Measurements from ENCODE around the gene PTPRB. TPM values are rescaled to one million over a fixed set of nuclear protein-coding genes. Genes with fewer than 3 reads are reported as not detected.

Gene PTPRB
- total and polyA plus RNA-seq, 2 of the 8 experiments (the other 6 are each of a cell fraction or from before 2014, with no cell fraction given): 0.36 to 0.58 TPM

- Histone ChIP-seq H4K5ac (ENCODE audit: insufficient read length, low read depth, low read length) (no peak overlapping the region), H3K4me2 (ENCODE audit: insufficient read depth in 1 of 2, low read depth in 2 of 2, low read length in 2 of 2) (no peak overlapping the region), H3K4ac (replicated peaks; ENCODE audit: insufficient read length, low read depth, low read length) (no peak overlapping the region), H2BK20ac (ENCODE audit: low read length) (no peak overlapping the region), H2BK12ac (ENCODE audit: low read depth, low read length) (no peak overlapping the region), H2AK5ac (ENCODE audit: low read depth, low read length) (no peak overlapping the region), H3K18ac (ENCODE audit: extremely low read depth, low read length) (no peak overlapping the region), H4K8ac (ENCODE audit: extremely low read depth, insufficient read depth, low read length) (no peak overlapping the region), H3K23me2 (ENCODE audit: low read depth, low read length) (no peaks in the 10 kb centered on the region), H2AFZ (ENCODE audit: low read length) (no peak overlapping the region), H2BK5ac (ENCODE audit: low read depth, low read length) (no peak overlapping the region), H3K23ac (ENCODE audit: insufficient read length) (no peak overlapping the region), H3K79me1 (ENCODE audit: low read depth, low read length) (no peaks in the 10 kb centered on the region), H3K9me3 (ENCODE audit: insufficient read depth in 2 of 2, low read depth in 1 of 2, low read length in 1 of 2) (no peaks in the 10 kb centered on the region), H4K91ac (replicated peaks; ENCODE audit: insufficient read length, low read length) (no peak overlapping the region), H3K27me3 (replicated peaks in 1 of 4; ENCODE audit: control insufficient read depth in 3 of 4, extremely low read depth in 1 of 4, insufficient read depth in 3 of 4, low read length in 3 of 4) (no peaks in the 10 kb centered on the region), H4K20me1 (replicated peaks in 1 of 2; ENCODE audit: control insufficient read depth in 1 of 2, insufficient read depth in 2 of 2, low read length in 2 of 2) (no peaks in the 10 kb centered on the region), H2BK120ac (replicated peaks; ENCODE audit: low read depth, low read length) (no peak overlapping the region), H3K4me3 (ENCODE audit: extremely low read depth in 1 of 4, insufficient read depth in 2 of 4, low read depth in 3 of 4, low read length in 4 of 4) (no peak overlapping the region), H3K4me1 (replicated peaks in 1 of 4; ENCODE audit: control insufficient read depth in 3 of 4, insufficient read depth in 4 of 4, low read length in 3 of 4) (no peaks in the 10 kb centered on the region), H3K56ac (replicated peaks; ENCODE audit: insufficient read length, low read depth, low read length) (no peak overlapping the region), H3K9ac (replicated peaks in 1 of 4; ENCODE audit: extremely low read depth in 1 of 4, low read depth in 3 of 4, low read length in 3 of 4) (no peak overlapping the region), H3K27ac (ENCODE audit: low read depth, low read length) (no peak overlapping the region), H3K36me3 (ENCODE audit: control insufficient read depth in 2 of 4, insufficient read depth in 4 of 4, low read length in 3 of 4) (no peaks in the 10 kb centered on the region), H3K14ac (ENCODE audit: insufficient read length) (no peak overlapping the region), H2BK15ac (ENCODE audit: low read length) (no peak overlapping the region), H3K79me2 (ENCODE audit: control insufficient read depth in 1 of 2, insufficient read depth in 2 of 2, low read length in 2 of 2) (no peaks in the 10 kb centered on the region)
- POLR2A ChIA-PET (ENCODE audit: partially characterized antibody): interaction anchor here (1.0 kb wide), 1 partner anchor 699 kb away, joined by 3 read pairs; no protein-coding TSS in a partner anchor
- CTCF ChIA-PET (ENCODE audit: partially characterized antibody): interaction anchor here (0.6 to 2.9 kb wide), 27 partner anchors 9 to 833 kb away, joined by 3 to 24 read pairs (median 4); no protein-coding TSS in a partner anchor
- 24% methylated on average over 3 of the region's 3 CpGs; no CpG with 5 or more reads in 1 of the 2 experiments for WGBS, 2 experiments (ENCODE audit: extremely low coverage in 1 of 2, insufficient coverage in 1 of 2, insufficient read length in 1 of 2, insufficient replicate concordance in 2 of 2, low coverage in 1 of 2, low lambda C conversion rate in 2 of 2, missing lambda C conversion rate in 1 of 2)
- DNase-seq (ENCODE audit: low read depth in 1 of 2, low spot score in 2 of 2): no peak
- TF ChIP-seq, protein P1, sequence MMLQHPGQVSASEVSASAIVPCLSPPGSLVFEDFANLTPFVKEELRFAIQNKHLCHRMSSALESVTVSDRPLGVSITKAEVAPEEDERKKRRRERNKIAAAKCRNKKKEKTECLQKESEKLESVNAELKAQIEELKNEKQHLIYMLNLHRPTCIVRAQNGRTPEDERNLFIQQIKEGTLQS (IDR thresholded peaks at IDR 0.05; ENCODE audit: insufficient read depth, low read depth, low read length): no peak
- no peak for FAIRE-seq
Observed at GRCh38 chr12:70577283-70577634, 60.0 kb downstream of the PTPRB start.

Measured in H1 (cell line).